Left hindlimb (tissue), 1 donor: ENCODE measurements around the gene XIRP2.

Source experiments
- DNase-seq: peaks from one replicate; pipeline ENCODE4 v3.0.0-alpha.2; 2018

The XIRP2 gene

DNA sequence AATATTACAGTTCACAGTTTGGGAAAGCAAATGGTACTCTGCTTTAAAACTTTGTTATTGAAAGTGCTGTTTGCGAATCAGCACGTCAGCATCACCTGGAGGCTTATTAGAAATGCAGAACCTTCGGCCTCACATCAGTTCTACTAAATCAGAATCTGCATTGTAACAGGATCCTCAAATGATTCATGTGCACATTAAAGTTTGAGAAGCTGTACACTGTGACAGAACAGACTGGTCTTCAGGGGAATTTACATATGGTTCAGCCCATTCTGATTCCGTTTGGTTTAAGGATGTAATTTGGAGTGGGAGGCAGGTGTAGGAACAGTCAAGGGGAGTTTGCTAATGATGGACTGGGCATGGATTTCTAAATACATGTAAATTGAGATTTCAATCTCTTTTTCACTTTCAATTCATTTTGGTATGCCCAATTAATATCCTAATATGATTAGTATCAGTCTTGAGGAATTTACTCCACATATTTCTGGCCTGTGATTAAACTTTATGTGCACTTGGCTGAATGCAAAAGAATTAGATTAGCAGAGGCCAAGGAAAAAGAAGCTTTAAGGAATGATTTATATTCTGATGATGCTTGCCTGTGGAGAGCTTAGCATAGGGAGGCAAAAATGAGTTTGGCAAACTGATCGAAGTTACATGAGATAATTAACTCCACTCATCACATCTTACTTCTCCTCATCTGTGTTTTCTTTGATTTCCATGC, 248.8 kb downstream of the XIRP2 start:
- DNase-seq, result no peak

DNA sequence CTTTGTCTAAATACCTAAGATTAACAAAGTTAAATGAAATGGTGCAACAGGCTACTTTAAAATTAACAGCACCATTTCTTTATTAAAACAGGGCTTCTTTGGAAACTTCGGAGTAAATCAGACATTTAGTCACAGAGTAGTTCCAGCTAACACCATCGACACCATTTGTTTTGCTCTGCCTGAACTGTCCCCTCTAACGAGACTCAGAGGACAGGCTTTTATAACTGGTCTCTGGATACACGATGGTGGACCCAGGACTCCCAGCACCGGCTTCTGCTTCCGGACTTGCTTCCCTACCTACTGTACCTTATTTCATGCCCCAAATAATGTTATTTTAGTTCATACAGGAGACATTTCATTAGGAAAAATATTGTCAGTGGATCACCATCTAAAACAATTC, 252.1 kb downstream of the XIRP2 start:
- no peak for DNase-seq

DNA sequence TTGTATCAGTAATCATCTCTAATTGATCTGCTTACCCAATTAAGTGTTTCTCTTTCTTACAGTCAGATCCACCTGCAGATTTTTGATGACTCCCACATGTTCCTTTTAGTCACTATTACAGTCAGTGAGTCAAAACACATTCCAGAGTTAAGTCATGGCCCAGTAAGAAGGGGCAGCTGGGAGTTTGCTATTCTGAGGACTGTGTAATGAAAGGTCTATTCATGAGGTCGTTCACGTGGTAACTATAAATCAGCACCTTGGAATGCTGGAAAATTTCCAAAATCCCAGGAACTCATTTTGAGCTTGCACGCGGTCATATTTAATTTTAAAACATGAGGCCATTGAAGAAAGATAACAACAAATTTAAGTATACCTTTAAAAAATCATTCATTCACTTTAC, 252.5 kb downstream of the XIRP2 start:
- DNase-seq, result no peak

DNA sequence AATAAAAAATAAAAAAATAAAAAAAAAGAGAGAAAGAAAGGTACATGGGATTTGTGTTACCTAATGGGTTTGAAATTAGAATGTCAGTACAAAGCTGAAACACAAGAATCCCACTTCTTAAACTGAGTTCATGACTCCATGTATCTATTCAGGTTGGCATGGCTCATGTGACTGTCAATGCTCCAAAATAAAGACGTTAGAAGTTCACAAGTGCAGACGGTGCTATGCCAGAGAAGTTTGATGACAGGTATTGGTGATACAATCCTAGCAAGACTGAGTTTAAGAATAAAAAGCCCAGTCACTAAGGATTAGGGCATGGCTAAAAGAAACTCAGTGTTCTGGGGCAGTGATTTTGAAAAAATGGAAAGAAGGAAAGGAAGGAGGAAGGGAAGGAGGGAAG, 254.3 kb downstream of the XIRP2 start:
- no peak for DNase-seq

DNA sequence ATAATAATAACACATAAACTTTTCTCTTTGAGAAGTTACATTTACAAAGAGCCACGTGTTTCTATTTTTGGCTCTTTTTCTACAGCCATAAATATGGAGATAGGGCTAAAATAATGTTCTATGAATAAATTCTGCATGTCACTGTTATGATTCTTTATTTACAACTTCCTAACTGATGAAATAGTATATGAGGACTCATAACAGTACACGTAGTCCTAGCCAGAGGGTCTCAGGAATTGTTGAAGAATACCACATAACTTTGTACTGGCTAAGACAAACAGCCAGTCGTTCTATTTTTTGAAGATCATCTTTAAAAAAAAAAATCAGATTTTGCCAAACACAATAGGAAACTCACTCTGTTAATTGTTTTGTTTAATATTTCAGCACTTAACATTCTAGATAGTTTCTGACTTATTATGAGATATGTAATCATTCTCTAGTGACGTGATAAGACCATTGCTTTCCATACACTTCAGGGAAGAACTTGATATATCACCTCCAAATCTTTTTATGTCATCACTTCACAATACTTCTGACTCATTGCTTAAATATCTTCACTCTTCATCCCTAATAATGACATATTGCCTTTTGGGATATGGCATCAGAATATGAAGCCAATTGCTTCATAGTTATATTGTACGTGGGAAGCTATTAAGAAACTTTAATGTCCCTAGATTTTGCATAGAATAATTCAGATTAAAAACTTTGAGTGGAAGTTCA, 256.1 kb downstream of the XIRP2 start:
- DNase-seq, result no peak

DNA sequence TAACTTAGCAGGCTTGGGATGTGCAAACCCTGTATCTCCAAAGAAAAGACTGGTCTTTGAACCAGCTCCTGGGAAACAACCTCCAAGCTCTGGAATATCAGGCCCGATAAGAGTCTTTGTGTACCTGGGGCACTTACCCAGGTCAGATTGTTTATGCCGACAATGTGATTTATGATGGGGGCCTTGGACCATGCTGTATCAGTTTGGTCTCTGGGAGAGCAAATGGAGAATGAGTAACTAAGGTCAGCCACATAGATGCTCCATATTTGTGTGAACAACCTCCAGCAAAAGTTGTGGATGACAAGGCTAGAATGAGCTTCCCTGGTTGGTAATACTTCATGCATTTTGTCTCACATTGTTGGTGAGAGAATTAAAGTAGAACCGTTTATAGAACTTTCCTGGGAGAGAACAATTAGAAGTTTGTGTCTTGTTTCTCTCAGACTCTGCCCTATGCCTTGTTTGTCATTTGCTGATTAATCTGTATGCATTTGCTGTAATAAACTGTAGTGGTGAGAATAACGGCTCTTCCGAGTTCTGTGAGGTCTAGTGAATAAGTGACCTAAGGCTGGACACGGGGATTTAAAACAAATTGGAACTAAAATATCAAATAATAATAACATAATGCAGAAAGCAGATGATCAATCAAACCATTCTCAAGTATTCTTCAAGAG, 259.1 kb downstream of the XIRP2 start:
- DNase-seq, result no peak

DNA sequence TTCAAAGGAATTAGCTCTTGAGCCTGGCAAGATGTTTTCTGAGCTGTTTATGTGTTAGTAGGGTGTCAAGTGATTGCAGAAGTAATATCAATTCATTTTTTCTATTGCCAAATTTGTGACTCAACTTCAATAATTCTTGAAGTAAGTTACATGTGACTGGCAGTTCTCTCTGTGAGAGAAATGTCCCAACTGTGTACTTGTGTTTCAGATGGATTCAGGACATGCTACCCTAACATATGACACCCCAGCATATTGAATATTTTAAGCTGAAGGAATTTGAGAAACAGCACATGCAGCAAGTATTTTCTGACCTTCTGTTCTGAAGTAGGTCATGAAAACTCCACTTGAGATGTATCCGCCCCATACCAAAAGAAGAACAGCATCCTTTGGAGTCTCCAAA, 263.6 kb downstream of the XIRP2 start:
- no peak for DNase-seq

DNA sequence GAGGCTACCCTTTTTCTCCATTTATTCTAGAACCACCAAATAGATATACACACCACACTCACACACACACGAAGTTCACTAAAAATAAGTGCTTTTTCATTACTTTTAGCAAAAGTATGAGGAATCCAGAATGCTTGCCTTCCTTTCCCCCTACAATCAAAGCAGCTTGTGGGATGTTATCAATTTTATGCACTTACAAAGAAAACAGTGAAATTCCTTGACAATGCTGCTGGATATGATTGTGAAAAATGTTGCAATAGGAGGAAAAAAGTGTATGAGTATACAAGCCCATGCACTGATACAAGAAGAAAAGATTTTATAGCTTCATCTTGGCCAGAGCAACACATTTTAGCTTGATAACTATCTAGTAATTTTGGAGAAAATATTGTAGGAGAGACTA, 269.2 kb downstream of the XIRP2 start:
- no peak for DNase-seq

DNA sequence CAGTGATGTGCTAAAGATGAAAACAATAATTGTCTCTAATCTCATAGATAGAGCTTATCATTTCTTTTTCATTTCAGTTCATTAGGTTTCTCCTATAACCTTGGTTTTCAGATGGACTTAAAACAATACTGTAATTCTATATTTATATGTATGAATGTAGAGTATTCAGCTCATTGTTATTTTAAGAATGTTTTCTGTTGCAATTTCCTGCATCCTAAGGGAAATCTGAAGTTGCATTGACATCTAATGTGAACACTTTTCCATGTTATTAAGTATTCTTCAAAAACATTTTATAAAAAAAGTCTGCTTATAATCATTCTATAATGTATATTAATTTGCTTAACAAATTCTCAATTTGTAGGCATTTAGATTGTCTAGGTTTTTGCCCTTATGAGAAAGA, 288.9 kb downstream of the XIRP2 start:
- no peak for DNase-seq

DNA sequence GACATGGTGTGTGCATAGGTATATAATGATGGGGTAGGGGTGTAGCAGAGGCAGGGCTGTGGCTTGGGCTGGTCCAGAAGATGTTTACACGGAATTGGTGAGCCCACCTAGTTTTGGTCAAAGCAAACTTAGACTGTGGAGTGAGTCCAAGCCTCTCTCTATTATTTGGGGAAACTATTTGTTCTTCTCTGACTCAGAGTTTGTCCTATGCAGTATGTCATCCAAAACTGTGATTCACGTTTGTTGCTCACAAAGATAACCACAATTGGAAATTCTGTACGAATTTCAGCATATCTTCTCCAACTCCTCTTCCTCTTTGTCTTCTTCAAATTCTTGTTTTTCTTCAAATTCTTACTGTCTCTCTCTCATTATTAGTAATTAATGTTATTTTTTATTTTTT, 292.9 kb downstream of the XIRP2 start:
- no peak for DNase-seq

DNA sequence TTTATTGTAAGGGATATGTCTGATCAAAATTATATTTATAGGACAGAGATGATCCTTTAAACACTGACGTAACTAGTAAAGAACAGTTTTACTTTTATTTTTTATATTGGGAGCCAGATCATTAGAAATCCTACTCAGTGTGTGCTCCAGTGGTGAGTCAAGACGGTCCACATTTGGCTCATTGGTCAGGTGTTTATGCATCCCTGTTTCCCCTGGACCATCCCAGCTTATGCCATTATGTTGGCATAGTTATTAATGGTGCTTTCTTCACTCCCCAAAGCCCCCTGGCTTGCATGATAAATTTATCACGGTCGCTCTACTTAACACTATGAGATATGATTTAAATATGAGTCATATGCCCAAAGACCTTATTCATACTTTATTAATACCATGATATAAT, 293.4 kb downstream of the XIRP2 start:
- no peak for DNase-seq

DNA sequence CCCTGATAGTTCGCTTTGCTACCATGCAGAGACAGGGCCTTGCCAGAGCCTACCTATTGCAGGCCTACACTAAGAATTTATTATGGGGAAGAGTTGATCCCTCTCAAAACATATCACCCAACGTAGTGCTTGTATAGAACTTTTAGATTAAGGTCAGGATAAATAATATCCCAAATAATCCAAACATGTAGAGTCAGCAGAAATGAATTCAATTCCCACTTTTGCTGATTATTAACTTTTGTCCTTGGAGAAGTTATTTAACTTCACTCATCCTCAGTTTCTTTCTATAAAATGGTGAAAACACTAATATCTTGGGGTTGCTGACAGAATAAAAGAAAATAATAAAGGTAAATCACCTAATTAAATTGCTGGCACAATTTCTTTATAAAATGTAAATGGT, 294.1 kb downstream of the XIRP2 start:
- DNase-seq, result no peak

DNA sequence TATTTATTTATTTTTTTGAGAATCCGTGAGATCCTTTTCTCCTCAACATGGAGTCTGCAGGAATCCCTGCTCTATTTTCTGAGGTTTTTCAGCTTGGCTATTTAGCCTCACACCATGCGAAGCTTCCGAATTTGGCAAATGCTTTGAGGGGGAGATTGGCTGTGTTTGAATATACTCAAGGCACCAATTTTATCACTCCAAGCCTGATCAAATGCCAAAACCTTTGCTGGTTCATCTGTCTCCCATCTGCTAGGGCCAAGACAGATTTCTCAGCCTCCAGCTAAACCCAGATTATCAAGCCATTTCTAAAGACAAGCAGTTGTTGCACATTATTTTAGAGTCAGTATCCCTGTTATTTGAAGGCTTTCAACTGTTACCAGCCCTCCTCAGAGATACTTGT, 295.7 kb downstream of the XIRP2 start:
- DNase-seq, result no peak

DNA sequence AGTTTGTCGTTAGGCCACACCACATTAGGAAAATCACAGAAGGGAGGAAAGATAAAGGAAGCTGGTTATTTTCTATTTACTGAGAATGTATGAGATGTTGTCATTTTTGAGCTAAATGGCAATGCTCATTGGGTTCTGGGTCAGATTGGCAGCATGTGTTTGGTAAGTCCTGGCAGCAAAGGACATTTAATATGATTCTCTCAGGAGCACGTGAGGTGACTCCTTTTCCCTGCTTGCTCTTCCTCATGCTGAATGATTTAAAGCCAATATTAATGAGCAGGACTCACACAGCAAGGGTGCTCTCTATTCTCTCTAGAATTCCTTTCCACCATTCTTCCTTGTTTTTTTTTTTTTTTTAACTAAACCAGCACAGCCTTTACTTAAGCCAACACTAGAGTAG, 298.2 kb downstream of the XIRP2 start:
- DNase-seq, result no peak

DNA sequence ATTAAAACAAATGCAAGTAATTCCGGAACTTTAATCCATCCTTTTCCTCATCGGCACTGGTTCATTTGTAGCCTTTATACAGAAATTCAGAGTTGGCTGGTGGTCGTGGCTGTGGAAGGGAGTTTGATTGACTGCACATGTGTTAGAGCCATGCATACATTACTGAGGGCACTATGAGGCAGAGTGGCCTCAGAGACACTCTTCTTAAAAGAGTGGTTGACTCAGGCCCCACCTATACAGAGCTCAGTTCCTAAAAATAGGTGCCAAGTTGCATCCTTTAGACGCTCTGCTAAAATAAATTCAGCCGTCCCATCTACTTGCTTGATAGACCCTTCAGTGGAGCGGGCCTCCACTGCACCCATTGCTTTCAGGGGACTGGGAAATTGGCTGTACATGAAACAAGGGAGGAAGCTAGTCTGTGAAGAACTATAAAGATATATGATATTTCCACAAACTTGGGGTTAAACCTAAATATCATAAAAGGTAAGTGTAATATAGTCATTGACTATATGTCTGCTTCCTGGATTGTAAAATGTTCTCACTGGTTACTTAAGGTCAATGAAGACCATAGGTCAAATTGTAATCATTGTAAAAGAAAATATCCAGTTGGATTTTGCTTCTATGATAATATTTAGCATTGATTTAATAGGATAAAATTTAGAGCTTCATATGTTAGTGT, 298.9 kb downstream of the XIRP2 start:
- DNase-seq, result no peak

DNA sequence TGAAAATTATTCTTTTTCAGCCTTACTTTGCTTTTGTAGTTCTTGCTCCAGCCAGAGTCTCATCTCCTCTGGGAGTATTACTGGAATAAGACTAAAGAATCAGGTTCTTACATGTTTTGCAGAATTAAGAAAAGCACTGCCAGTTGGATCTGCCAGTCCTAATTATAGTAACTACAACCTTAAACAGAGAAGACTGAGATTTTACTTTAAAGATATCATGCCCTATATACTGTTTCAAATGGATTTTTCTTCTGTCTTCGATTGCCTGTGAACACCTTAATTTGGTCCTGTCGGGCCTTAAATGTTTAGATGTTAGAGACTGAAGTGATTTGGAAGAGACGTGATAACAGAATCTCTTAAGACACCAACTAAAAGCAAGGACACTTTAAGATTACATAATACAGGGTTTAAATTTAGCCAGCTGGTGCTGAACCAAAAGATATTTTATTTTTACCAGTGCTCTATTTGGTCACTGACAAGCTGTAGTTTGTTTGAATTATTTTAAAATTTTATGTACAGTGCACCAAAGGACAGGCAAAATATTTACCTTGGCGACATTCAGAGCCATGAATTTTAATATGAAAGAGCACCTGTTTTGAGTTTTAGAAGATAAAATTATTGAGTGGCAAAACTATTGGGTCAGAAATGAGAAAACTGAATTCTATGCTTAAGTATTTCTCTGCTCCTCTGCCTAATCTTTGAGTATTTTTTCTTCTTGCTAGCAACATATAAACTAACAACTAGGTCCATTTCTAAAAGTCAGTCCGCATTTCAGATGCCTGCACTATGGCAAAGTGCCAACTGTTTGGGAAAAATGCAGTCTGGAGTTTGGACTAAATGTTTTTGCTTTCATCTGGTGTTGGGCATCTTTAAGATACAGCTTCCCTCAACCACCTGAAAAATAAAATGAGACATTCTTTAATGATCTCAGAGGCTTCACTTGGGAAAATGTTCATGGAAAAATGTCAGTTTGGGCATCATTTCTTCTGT, 300.0 kb downstream of the XIRP2 start:
- no peak for DNase-seq

DNA sequence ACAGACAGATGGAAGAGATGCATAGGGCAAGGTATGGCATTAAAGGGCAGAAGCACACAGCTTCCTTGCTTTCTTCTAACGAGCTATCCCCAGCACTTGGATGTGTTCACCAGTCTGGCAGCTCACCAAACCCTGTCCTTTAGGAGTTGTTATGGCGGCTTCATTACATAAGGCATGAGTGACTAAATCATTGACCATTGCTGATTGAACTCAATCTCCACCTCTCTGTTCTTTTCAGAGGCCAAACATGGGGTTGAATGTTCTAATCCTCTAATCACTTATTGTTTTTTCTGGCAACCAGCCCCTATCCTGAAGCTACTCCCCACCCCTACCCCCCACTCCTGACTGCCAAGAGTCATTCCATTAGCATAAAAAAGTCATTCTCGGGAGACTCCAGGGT, 301.8 kb downstream of the XIRP2 start:
- no peak for DNase-seq

DNA sequence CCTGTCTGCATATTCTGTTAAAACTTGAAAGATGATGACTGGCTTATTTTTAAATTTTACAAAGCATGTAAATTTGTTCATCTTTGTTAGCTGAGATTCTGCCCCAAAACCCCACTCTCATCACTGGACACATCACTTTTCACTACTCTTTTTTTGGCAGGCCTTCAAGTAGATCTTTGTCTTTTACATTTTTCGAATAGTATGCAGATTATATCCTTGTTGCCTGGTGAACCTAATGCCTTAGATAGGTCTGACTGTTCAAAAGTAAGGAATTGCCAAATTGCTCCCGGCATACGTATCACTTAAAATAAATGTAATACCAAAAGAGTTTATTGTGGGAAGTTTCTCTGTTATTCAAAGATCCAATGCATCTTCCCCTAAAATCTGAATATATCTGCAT, 303.3 kb downstream of the XIRP2 start:
- no peak for DNase-seq

DNA sequence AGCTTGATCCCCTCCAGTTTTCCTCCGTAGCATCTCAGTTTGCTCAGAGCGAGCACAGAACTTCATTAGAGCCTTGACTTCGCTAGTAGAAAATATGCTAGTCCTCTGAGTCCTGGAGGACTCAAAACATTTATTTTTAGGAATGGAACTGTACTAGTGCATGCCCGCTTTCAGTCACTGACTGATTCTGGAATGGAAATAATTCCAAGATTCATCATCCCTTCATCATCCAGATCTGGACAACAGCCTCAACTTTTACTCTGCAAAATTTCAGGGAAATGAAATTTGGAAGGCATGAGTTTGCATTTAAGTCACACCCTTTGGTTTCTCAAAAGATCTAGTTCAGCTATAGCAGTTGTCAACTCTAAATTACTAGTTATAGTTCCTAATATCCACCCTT, 304.6 kb downstream of the XIRP2 start:
- no peak for DNase-seq

DNA sequence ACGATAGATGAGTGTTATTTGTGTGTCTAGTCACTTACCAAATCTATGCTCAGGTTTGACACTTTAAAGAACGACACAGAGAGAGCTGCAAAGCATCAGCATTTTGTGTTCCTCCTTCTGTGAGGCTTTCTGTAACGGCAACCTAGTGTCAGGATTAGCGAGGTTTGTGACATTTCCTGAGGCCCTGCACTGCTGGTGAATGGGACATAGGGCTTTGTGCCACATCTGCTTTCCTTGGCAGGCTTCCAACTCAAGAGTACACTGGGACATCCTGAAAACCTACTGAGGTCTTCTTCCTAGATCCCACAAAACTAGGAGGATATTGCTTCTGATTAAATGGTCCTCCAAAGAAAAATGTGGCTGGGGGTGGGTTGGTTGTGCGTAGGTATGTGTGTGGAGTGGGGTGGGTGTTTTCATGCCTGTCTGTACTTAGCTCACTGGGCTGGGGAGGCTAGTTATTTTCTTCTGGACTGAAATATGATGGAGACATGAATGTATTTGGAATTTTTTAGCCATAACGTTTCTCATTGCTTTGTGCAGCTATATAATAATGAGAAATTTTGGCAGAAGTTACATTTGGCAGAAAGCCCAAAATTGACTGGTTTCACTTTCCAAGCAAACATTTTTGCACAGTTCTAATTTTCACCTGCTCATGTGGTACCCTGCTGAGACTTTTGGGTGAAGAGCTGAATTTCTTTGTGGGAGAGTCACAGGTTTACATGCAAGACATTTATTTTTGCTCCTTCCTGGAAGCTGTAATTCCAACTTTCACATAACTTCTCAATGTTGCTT, 308.4 kb downstream of the XIRP2 start:
- DNase-seq, result peak; percentile 62

DNA sequence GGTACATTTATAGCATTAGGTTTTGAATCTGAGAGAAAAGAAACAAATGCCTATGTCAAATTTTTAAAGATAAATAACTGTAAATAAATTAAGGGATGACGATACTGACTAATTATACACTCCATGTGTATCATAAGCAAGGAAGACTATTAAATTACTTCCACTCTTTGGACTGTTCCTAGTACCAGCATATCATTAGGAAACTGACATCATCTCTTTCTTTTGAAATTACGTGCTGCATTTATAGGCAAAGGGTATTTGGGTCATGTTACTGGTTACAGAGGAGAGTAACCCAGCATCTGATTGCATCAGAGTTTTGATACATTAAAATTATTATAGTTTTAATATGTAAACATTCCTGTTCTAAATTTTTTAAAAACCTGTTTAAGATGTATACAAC, 309.7 kb downstream of the XIRP2 start:
- no peak for DNase-seq

DNA sequence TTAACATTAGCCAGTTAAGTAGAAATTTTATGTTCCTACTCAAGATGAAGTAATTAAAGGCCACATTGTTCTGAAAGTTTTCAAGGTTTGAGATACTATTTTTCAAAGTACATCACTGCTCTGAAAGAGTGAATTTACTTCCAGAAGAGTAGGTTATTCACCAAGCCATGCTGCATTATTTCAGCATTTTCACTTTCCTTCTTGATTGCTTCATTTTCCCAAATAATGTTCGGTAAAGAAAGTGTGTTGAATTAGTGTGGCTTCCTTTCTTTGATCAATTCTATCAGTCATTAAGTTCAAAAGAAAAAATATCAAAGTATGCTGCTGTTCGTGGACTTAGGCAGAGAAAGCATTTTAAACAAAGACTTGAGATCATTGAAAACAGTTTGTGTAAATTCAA, 310.3 kb downstream of the XIRP2 start:
- no peak for DNase-seq
